Measurements from ENCODE around the gene NYAP2. TPM values are rescaled to one million over a fixed set of nuclear protein-coding genes. Genes with fewer than 3 reads are reported as not detected.

The NYAP2 gene
- total RNA-seq, 1 experiment from 2014 or later: not detected

DNA sequence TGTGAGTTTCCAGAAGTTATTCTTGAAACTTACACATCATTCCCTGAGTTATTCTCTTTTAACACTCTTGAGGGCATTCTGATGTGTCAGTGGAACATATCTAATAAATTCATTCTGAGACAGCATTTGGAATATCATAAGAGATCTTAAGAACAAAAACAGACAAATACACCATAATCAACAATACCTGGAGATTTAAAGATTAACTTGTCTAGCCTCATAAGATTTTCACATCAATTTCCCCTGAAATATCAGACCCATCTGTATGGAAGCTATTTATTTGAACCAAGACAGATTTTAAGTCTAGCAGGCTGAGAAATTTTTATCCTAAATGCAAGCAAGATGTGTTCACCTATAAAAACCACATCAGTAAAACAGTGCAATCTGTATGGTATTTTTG, 181.6 kb downstream of the NYAP2 start:
- in situ Hi-C loops (cut with HindIII; ENCODE audit: low pct_unique_long_range_greater_than_20kb, low sequenced_read_pairs): no loop called here
- no peak for DNase-seq (ENCODE audit: low read depth, low spot score)

DNA sequence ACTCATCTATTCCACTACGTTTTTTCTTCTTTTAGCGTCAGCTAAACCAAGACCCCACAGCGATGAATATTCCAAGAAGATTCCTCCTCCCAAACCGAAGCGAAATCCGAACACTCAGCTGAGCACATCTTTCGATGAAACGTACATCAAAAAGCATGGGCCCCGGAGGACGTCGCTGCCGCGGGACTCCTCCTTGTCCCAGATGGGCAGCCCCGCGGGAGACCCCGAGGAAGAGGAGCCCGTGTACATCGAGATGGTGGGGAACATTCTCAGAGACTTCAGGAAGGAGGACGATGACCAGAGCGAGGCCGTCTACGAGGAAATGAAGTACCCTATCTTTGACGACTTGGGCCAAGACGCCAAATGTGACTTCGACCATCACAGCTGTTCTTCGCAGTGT, 182.4 kb downstream of the NYAP2 start:
- no peak for DNase-seq (ENCODE audit: low read depth, low spot score)
- in situ Hi-C loops (cut with HindIII; ENCODE audit: low pct_unique_long_range_greater_than_20kb, low sequenced_read_pairs): no loop called here

DNA sequence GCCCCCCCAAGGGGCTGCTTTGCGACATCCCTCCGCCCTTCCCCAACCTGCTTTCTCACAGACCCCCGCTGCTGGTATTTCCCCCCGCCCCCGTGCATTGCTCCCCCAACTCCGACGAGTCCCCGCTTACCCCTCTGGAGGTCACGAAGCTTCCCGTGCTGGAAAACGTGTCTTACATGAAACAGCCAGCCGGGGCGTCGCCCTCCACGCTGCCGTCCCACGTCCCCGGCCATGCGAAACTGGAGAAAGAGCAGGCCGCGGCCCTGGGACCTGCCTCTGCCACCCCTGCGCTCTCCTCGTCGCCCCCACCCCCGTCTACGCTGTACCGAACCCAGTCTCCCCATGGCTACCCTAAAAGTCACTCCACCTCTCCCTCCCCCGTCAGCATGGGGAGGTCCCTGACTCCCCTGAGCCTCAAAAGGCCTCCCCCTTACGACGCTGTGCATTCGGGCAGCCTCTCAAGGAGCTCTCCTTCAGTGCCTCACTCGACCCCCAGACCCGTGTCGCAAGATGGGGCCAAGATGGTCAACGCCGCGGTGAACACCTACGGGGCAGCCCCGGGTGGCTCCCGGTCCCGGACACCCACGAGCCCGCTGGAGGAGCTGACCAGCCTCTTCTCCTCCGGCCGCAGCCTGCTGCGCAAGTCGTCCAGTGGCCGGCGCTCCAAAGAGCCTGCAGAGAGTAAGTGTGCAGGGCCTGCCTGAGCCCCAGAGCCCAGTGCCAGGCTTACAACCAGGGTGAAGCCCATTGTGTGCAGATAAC, 183.0 kb downstream of the NYAP2 start:
- in situ Hi-C loops (cut with HindIII; ENCODE audit: low pct_unique_long_range_greater_than_20kb, low sequenced_read_pairs): no loop called here
- DNase-seq (ENCODE audit: low read depth, low spot score): no peak

DNA sequence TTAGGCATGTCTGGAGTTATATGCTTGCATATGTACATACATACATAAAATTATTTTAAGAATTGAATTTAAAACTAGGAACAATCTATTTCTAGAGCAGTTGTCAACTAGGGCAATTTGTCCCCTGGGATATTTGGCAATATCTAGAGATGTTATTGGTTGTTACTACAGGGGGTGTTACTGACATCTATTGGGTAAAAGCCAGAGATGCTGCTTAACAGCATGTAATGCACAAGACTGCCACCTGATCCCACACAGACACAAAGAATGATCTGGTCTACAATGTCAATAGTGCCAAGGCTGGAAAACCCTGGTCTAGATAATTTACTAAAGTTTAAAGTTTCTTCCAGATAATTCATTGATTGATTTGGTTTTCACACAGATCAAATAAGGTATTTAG, 185.3 kb downstream of the NYAP2 start:
- in situ Hi-C loops (cut with HindIII; ENCODE audit: low pct_unique_long_range_greater_than_20kb, low sequenced_read_pairs): no loop called here
- DNase-seq (ENCODE audit: low read depth, low spot score): peak; percentile 25

DNA sequence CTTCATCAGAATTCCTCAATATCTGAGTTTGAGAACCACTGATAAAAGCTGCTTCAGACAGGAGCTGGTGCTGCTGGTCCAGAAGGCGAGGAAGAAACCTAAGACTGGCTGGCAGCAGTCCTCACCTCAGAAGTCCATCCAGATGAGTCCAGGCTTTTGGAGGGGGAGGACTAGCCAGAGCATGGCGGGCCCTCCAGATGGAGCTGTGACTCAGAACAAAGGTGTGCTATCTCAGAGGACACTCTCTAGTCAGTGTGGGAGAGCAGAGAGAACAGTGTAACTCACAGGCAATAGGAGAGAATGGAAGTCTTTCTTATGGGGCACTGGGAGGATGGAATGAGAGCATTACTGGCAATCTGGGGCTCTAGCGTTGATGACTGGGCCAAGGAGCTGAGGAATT, 191.4 kb downstream of the NYAP2 start:
- no peak for DNase-seq (ENCODE audit: low read depth, low spot score)
- in situ Hi-C loops (cut with HindIII; ENCODE audit: low pct_unique_long_range_greater_than_20kb, low sequenced_read_pairs): no loop called here

DNA sequence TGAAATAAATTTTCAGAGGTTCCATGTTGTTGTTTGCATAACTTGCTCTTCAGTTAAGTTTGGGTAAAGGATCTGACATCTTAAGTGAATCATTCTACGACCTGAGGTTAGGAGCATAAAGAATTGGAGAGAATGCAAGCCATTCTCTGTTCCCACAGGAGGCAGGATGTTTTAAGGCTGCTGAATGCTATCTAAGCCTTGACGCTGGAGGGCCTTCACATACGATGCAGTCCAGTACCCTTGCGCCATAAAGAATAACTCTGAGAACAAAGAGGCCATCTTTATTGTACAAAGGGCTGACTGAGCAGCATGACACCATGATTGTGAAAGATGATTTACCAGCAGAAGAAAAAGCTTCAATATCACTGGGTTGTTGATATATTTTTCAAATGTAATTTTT, 198.4 kb downstream of the NYAP2 start:
- peak; percentile 93 for DNase-seq (ENCODE audit: low read depth, low spot score)
- in situ Hi-C loops (cut with HindIII; ENCODE audit: low pct_unique_long_range_greater_than_20kb, low sequenced_read_pairs): no loop called here

DNA sequence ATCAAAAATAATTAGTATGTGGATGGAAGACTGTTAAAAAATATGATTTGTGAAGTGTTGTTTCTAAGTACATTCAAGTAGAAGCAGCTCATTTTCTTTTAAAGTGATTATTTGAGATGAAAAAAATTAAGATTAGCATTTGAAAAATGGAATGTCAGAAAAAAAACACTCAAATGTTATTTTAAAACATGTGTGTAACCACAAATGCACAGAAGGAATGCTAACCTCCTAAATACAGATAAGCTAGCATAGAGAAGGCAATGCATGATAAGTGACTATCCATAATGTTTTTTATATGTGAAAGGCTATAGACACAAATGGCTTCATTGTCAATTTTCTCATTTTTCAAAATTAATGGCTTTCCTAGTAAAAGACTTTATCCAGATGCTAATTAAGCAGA, 198.9 kb downstream of the NYAP2 start:
- in situ Hi-C loops (cut with HindIII; ENCODE audit: low pct_unique_long_range_greater_than_20kb, low sequenced_read_pairs): no loop called here
- no peak for DNase-seq (ENCODE audit: low read depth, low spot score)

DNA sequence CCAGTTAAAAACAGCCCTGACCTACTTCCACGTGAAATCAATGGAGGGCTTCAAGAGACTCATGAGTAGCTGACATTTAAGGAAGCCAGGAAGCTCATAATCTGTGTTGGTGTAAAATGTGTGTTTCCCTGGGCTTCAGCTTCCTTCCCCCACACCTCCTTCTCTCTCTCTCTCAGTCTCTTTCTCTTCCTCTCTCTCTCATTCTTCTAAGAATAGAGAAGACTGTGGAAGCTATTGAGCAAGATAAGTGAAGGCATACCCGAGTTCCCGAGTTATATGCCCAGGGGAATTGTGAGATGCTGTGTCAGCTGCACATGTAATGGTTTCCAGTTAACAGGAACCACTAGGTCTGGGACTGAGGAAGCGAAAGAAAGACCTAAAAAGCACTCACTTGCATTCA, 199.4 kb downstream of the NYAP2 start:
- in situ Hi-C loops (cut with HindIII; ENCODE audit: low pct_unique_long_range_greater_than_20kb, low sequenced_read_pairs): no loop called here
- peak; percentile 78 for DNase-seq (ENCODE audit: low read depth, low spot score)

DNA sequence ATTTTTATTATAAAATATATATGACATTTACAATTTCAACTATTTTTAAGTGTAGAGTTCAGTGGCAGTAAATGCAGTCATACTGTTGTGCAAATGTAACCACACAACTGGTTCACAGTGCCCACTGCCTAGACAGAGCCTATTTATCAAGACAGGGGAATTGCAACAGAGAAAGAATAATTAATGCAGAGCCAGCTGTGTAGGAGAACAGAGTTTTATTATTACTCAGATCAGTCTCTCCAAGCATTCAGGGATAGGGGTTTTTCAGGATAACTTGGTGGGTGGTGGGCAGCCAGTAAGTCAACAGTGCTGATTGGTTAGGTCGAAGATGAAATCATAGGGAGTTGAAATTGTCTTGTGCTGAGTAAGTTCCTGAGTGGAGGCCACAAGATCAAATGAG, 200.3 kb downstream of the NYAP2 start:
- DNase-seq (ENCODE audit: low read depth, low spot score): peak; percentile 16
- in situ Hi-C loops (cut with HindIII; ENCODE audit: low pct_unique_long_range_greater_than_20kb, low sequenced_read_pairs): no loop called here

DNA sequence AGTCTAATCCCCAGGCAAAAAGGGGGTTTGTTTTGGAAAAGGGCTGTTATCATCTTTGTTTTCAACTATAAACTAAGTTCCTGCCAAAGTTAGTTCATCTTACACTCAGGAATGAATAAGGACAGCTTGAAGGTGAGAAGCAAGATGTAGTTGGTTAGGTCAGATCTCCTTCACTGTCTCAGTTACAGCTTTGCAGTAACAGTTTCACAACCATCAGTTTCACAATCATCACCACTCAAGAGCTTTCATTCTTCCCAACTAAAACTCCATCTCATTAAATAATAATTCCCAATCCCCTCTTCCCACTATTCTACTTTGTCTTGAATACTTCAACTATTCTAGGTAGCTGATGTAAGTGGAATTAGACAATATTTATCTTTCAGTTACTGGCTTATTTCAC, 200.9 kb downstream of the NYAP2 start:
- in situ Hi-C loops (cut with HindIII; ENCODE audit: low pct_unique_long_range_greater_than_20kb, low sequenced_read_pairs): no loop called here
- no peak for DNase-seq (ENCODE audit: low read depth, low spot score)

DNA sequence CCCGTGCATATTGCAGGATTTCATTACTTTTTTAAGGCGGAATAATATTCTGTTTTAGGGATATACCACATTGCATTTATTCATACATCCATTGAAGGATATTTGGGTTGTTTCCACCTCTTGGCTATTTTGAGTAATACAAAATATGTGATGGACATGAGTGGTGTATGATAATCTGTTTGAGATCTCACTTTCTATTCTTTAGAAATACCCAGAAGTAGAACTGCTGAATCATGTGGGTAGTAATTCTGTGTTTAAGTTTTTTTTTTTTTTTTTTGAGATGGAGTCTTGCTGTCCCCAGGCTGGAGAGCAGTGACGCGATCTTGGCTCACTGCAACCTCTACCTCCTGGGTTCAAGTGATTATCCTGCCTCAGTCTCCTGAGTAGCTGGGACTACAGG, 201.4 kb downstream of the NYAP2 start:
- in situ Hi-C loops (cut with HindIII; ENCODE audit: low pct_unique_long_range_greater_than_20kb, low sequenced_read_pairs): no loop called here
- no peak for DNase-seq (ENCODE audit: low read depth, low spot score)

DNA sequence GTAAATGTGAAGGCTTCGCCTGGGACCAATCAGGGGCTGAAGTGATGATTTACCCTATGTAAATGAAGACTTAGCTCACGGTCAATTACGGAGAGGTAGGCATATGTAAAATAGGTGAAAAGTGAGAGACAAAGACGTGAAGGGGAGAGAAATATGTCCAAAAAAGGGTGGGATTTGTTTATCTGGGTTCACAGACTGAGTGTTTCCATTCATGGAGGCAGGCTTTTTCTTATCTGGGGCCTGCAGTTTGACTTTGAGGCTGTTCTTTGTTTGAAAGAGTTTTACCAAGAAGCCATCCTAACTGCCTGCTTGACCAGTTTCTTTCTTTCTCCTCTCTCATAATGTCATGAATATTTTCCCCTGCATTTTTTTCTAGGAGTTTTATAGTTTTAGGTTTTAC, 202.7 kb downstream of the NYAP2 start:
- in situ Hi-C loops (cut with HindIII; ENCODE audit: low pct_unique_long_range_greater_than_20kb, low sequenced_read_pairs): no loop called here
- no peak for DNase-seq (ENCODE audit: low read depth, low spot score)

DNA sequence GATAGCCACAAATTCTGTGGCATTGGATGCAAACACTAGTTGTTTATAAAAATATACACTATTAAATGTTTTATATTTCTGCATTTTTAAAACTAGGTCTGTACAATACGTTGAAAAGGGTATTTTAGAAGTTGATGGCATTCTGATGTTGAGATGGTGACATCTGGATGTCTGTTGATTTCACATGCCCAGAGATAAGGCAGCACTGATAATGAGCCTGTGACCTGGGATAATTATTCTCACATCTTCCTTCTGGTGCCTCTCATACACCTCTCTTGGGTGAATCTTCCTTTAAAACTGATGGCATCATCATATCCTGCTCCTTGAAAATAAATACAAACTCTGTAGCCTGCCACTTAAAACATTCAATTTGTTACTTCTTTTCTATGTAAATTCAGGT, 208.6 kb downstream of the NYAP2 start:
- no peak for DNase-seq (ENCODE audit: low read depth, low spot score)
- in situ Hi-C loops (cut with HindIII; ENCODE audit: low pct_unique_long_range_greater_than_20kb, low sequenced_read_pairs): no loop called here

DNA sequence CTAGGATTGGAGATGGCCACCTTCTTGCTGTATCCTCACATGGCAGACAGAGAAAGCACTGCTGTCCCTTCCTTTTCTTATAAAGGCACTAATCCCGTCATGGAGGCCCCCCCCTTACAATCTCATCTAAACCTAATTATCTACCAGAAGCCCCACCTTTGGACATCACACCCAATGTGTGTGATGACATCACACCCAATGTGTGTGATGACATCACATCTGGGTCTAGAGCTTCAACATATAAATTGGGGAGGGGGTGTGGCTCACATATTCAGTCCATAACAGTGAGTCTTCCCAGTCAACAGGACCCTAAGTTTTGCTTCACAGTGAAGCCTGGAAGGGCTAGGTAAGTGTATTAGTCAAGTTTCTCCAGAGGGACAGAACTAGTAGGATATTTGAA, 213.1 kb downstream of the NYAP2 start:
- no peak for DNase-seq (ENCODE audit: low read depth, low spot score)

DNA sequence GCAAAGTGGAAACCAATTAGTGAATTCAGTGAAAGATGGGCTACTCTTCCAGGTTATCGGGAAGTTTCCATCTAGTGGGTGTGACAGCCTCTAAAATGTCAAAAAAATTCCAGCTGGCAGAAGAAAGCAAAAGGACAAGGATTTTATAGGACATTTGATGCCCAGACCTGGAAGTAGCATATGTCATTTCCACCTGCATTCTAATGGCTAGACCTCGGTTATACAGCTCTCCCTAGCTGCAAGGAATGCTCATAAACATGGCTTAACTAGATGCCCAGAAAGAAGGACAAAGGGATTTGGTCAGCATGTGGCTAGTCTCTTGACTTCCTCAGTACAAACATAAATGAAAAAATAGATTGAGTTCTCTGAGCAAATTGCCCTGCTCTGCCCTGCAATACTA, 215.4 kb downstream of the NYAP2 start:
- DNase-seq (ENCODE audit: low read depth, low spot score): no peak

More for the DNA sequence above, 213.1 kb downstream of the NYAP2 start:
- in situ Hi-C loops (cut with HindIII; ENCODE audit: low pct_unique_long_range_greater_than_20kb, low sequenced_read_pairs): no loop called here

DNA sequence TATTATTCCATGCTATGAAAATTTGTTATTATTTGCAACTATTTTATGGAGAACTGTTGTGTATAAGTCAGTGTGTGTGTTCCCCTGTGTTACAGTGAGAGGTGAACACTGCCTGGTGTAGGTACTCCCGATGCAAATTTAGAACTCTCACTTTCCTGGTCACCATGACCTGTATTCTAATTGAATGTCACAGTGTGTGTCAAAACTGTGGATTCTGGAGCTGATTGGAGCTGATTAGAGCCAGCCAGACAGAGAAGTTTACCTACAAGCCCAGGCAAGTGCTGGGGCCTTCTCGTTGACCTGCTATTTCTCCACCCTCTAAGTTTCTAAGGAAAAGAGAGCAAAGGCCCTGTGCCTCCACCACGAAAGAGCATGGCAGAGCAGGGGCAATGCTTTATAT, 216.0 kb downstream of the NYAP2 start:
- no peak for DNase-seq (ENCODE audit: low read depth, low spot score)
- in situ Hi-C loops (cut with HindIII; ENCODE audit: low pct_unique_long_range_greater_than_20kb, low sequenced_read_pairs): no loop called here

More for the DNA sequence above, 215.4 kb downstream of the NYAP2 start:
- in situ Hi-C loops (cut with HindIII; ENCODE audit: low pct_unique_long_range_greater_than_20kb, low sequenced_read_pairs): no loop called here

DNA sequence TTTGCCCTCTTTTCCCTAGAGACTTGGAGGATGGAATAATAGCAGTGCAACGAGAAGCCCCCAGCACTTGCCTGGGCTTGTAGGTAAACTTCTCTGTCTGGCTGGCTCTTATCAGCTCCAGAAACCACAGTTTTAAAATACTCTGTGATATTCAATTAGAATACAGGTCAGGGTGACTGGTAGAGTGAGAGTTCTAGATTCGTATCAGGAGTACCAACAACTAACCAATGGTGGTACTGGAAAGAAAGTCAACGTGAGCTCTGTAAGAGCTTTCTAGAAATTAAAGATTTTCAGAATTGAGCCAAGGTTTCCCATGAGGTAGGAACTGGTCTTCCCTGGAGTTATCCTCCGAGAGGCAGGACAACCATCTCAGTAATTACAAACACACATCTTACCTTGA, 216.9 kb downstream of the NYAP2 start:
- DNase-seq (ENCODE audit: low read depth, low spot score): no peak
- in situ Hi-C loops (cut with HindIII; ENCODE audit: low pct_unique_long_range_greater_than_20kb, low sequenced_read_pairs): no loop called here

DNA sequence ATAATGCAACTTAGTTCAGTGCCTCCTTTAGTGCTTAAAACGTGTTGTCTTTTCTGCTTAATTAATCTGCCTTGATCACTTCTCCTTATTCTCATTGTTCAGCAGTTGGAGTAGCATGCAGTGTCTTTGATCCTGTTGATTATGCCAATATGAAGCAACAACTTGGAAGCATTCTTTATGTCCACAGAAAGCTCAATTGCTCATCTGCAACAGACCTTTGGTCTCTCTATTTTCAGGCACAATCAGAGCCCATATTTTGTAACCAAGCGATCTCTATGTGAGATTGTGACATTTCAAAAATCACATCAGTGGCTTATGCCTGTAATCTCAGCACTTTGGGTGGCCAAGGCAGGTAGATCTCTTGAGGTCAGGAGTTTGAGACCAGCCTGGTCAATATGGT, 217.3 kb downstream of the NYAP2 start:
- in situ Hi-C loops (cut with HindIII; ENCODE audit: low pct_unique_long_range_greater_than_20kb, low sequenced_read_pairs): no loop called here
- no peak for DNase-seq (ENCODE audit: low read depth, low spot score)

DNA sequence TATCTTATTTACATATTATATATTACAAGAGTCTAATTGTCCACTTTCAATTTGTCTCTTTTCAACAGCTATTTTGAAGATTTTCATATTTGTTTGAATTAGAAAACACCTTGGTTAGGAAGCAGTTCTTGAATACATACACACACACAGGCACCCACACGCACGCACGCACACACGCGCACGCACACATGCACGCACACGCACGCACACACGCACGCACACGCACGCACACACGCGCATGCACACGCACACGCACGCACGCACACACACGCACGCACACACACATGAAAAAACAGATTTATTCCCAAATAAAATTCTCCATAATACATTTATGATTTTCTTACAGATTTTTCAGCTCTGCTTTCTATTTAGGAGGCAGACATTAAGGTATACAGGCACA, 220.7 kb downstream of the NYAP2 start:
- no peak for DNase-seq (ENCODE audit: low read depth, low spot score)
- in situ Hi-C loops (cut with HindIII; ENCODE audit: low pct_unique_long_range_greater_than_20kb, low sequenced_read_pairs): no loop called here

Measured in SK-MEL-5 (cell line).